Karpas-422 (cell line): Measurements from ENCODE around the gene CCR3. TPM values are rescaled to one million over a fixed set of nuclear protein-coding genes. Genes with fewer than 3 reads are reported as not detected.

ENCODE experiments used
- DNase-seq: peaks from one replicate; pipeline ENCODE4 v3.0.0-alpha.2; 2015
- H2AFZ ChIP-seq: fragments of 200-600 bp; sonication (generic); 2 replicates; pipeline ENCODE4 v1.6.1; 2014; ENCODE audit warnings: antibody characterized with exemption, low read length, mixed read lengths
- H3K27ac ChIP-seq: fragments of 200-600 bp; sonication (generic); 2 replicates; pipeline ENCODE4 v1.5.1; 2014; ENCODE audit warnings: mild to moderate bottlenecking, low read length, moderate library complexity
- H3K27me3 ChIP-seq: fragments of 200-600 bp; sonication (generic); 2 replicates; pipeline ENCODE4 v1.6.1; 2014; ENCODE audit warnings: low read length, mixed read lengths
- H3K36me3 ChIP-seq: fragments of 200-600 bp; sonication (generic); 2 replicates; pipeline ENCODE4 v1.6.1; 2014; ENCODE audit warnings: low read length, mixed read lengths; ENCODE audit not compliant: insufficient read depth
- H3K4me1 ChIP-seq: fragments of 200-600 bp; sonication (generic); 2 replicates; pipeline ENCODE4 v1.6.1; 2014; ENCODE audit warnings: mild to moderate bottlenecking, low read length, mixed read lengths
- H3K4me2 ChIP-seq: fragments of 200-600 bp; sonication (generic); 2 replicates; pipeline ENCODE4 v1.6.1; 2014; ENCODE audit warnings: low read length, low read depth, mild to moderate bottlenecking; ENCODE audit not compliant: poor library complexity, severe bottlenecking
- H3K4me3 ChIP-seq: fragments of 200-600 bp; sonication (generic); 2 replicates; pipeline ENCODE4 v1.5.1; 2014; ENCODE audit warnings: mild to moderate bottlenecking, antibody characterized with exemption, low read length, mixed read lengths
- H3K79me2 ChIP-seq: fragments of 200-600 bp; sonication (generic); 2 replicates; pipeline ENCODE4 v1.6.1; 2014; ENCODE audit warnings: mild to moderate bottlenecking, low read length, mixed read lengths
- H3K9ac ChIP-seq: fragments of 200-600 bp; sonication (generic); 2 replicates; pipeline ENCODE4 v1.6.0; 2014; ENCODE audit warnings: low read length
- H3K9me2 ChIP-seq: fragments of 200-600 bp; sonication (generic), shearing (Covaris generic); replicated peaks from 2 replicates; pipeline ENCODE4 v1.6.0; 2014; ENCODE audit warnings: mild to moderate bottlenecking, low read length, moderate library complexity; ENCODE audit not compliant: insufficient read depth
- H3K9me3 ChIP-seq: fragments of 300-700, 200-600 bp; sonication (generic); 2 replicates; pipeline ENCODE4 v1.6.1; 2014; ENCODE audit warnings: low read length, mixed read lengths
- H4K20me1 ChIP-seq: fragments of 200-600 bp; sonication (generic); 2 replicates; pipeline ENCODE4 v1.6.1; 2014; ENCODE audit warnings: mild to moderate bottlenecking, antibody characterized with exemption, low read length, low read depth; ENCODE audit not compliant: insufficient read depth
- total RNA-seq: library from RNA; depleted of rRNA; stranded (reverse); fragments of >200 nt; shearing (Covaris generic); gene quantifications from 2 replicates; pipeline ENCODE4 v1.2.3, GENCODE V29; 2014; ENCODE audit warnings: low replicate concordance

The CCR3 gene
- total RNA-seq, 1 experiment from 2014 or later = not detected

DNA sequence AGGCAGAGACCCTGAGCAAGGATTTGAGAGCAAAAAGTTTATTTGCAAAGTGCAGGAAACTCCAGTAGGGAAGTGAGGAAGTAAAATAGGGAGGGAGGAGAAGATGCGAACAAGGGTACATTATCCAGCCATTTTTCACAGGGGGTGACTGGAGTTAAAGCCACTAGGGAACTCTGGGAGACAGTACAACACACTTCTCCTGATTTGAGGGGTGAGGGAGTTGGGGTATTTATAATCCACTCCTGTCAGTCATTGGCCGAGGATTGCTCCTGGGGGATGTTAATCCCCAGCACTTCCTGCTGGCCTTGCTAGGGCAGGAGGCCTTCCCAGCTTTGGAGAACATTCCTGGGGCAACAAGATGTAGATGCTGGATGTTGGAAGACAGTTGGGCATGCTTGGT, 28.2 kb downstream of the CCR3 start:
- no peaks in the 10 kb centered on the region for H3K4me1 ChIP-seq
- no peaks in the 10 kb centered on the region for H3K36me3 ChIP-seq
- H4K20me1 ChIP-seq = no peaks in the 10 kb centered on the region
- no peak overlapping the region for H3K4me3 ChIP-seq
- H3K27ac ChIP-seq = no peak overlapping the region
- H3K9me3 ChIP-seq = no peaks in the 10 kb centered on the region
- H3K9me2 ChIP-seq = no peaks in the 10 kb centered on the region
- H3K79me2 ChIP-seq = no peaks in the 10 kb centered on the region
- no peak for DNase-seq
- H3K27me3 ChIP-seq = no peaks in the 10 kb centered on the region
- H2AFZ ChIP-seq = no peak overlapping the region
- no peak overlapping the region for H3K9ac ChIP-seq
- H3K4me2 ChIP-seq = no peak overlapping the region

DNA sequence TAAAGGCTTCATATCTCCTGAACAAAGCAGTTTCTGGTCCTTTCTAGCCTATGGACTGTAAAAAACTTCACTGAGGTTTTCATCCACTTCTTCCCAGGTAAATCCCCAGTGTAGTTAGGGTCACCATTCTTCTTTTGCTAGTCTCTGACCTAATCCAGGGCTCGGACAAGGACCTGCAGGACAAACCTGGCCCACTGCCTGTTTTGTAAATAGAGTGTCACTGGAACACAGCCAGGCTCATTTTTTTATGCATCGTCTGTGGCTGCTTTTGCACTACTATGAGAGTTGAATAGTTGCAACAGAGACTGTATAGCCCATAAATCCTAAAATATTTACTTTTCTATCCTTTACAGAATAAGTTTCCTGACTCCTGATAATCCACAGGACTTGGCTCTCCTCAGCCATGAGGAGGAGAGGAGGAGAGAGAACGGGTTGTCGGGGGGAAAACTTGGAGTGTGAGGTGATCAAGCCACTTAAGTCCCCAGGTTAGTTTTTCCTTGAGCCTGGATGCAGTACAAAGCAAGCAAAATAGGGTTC, 29.0 kb downstream of the CCR3 start:
- H3K4me1 ChIP-seq = no peaks in the 10 kb centered on the region
- no peaks in the 10 kb centered on the region for H3K9me2 ChIP-seq
- no peaks in the 10 kb centered on the region for H3K36me3 ChIP-seq
- no peak for DNase-seq
- no peaks in the 10 kb centered on the region for H3K27me3 ChIP-seq
- no peak overlapping the region for H3K9ac ChIP-seq
- H2AFZ ChIP-seq = no peak overlapping the region
- H3K4me3 ChIP-seq = no peak overlapping the region
- H4K20me1 ChIP-seq = no peaks in the 10 kb centered on the region
- no peaks in the 10 kb centered on the region for H3K79me2 ChIP-seq
- no peaks in the 10 kb centered on the region for H3K9me3 ChIP-seq
- H3K27ac ChIP-seq = no peak overlapping the region
- H3K4me2 ChIP-seq = no peak overlapping the region

DNA sequence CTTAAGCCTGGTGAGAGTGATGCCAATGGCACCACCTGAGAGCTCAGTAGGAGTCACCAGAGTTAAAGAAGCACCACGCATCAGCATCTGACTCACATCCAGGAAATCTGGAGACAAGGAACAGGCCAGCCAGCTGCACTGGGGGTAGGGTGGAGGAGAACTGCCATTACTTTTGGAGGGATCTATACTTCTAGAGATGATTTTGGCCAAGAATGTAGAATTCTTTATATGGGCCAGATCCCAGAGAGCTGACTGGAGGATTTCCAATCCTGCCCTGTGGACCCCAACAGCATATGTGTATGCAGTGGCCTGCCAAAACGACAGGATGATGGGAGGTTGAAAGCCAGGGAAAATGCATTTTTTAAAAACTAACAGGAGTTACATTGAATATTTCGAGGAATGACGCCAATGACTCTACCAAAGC, 29.8 kb downstream of the CCR3 start:
- no peak overlapping the region for H3K9ac ChIP-seq
- DNase-seq = no peak
- no peak overlapping the region for H2AFZ ChIP-seq
- no peak overlapping the region for H3K4me3 ChIP-seq
- H3K4me2 ChIP-seq = no peak overlapping the region
- H3K27me3 ChIP-seq = no peaks in the 10 kb centered on the region
- H3K79me2 ChIP-seq = no peaks in the 10 kb centered on the region
- no peaks in the 10 kb centered on the region for H3K36me3 ChIP-seq
- H4K20me1 ChIP-seq = no peaks in the 10 kb centered on the region
- H3K9me2 ChIP-seq = no peaks in the 10 kb centered on the region
- no peak overlapping the region for H3K27ac ChIP-seq
- H3K9me3 ChIP-seq = no peaks in the 10 kb centered on the region
- no peaks in the 10 kb centered on the region for H3K4me1 ChIP-seq

DNA sequence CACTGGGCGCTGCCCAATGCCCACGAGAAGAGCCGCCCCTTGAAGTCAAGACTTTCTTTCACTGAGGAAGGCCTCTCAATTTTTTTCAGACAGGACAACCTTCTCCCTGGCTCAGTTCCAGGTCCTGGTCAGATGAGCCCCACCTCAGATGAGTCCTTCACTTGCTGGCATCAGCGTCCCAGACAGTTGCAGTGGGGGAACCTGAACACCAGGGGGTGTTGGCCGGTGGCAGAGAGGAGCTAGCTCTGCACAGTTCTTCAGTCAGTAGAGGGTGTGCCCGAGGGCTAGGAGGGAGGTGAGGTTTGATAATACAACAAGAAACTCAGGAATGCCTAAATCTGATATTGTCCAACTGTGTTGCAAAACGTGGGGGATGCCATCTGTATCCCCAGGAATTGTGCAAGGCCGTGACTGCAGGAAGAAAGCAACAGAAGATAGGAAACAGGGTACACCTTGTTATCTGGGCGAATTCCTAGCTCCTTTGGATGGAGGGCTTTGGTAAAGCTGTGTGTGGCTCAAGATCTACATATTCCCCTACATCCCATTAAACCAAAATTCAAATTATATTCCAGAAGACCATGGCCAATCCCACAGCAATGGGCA, 34.3 kb downstream of the CCR3 start:
- no peak overlapping the region for H2AFZ ChIP-seq
- no peak overlapping the region for H3K9ac ChIP-seq
- H3K9me2 ChIP-seq = no peaks in the 10 kb centered on the region
- no peak overlapping the region for H3K4me3 ChIP-seq
- H3K27ac ChIP-seq = no peak overlapping the region
- no peaks in the 10 kb centered on the region; the same call in 1 of the 2 replicates for H3K27me3 ChIP-seq
- no peaks in the 10 kb centered on the region for H3K4me1 ChIP-seq
- no peaks in the 10 kb centered on the region for H3K36me3 ChIP-seq
- no peaks in the 10 kb centered on the region for H3K9me3 ChIP-seq
- no peaks in the 10 kb centered on the region for H3K79me2 ChIP-seq
- H3K4me2 ChIP-seq = no peak overlapping the region
- H4K20me1 ChIP-seq = no peaks in the 10 kb centered on the region
- DNase-seq = peak; percentile 87

DNA sequence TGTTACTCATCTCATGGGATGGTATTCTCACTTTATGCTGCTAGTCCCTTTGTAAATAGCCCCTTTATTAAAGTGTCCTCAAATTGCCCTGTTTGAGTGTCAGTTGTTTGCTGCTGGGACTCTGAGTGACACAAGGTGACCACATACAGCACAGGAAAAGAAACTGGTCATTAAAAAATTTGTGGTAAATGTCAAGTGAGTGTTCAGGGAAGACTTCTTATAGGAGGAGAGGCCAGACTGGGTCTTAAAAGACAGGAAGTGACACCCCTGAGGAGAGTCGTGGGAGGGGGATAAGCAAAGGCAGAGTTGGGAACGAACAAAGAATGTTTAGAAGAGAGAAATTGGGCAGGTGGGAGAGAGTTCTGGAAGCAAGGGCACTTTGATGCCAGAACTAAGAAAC, 35.2 kb downstream of the CCR3 start:
- Histone ChIP-seq H3K9me2 (no peaks in the 10 kb centered on the region), H3K4me1 (no peaks in the 10 kb centered on the region), H2AFZ (no peak overlapping the region), H4K20me1 (no peaks in the 10 kb centered on the region), H3K27ac (no peak overlapping the region), H3K36me3 (no peaks in the 10 kb centered on the region), H3K27me3 (no peaks in the 10 kb centered on the region; the same call in 1 of the 2 replicates), H3K9me3 (no peaks in the 10 kb centered on the region), H3K4me2 (no peak overlapping the region), H3K4me3 (no peak overlapping the region), H3K79me2 (no peaks in the 10 kb centered on the region), H3K9ac (no peak overlapping the region)
- no peak for DNase-seq

DNA sequence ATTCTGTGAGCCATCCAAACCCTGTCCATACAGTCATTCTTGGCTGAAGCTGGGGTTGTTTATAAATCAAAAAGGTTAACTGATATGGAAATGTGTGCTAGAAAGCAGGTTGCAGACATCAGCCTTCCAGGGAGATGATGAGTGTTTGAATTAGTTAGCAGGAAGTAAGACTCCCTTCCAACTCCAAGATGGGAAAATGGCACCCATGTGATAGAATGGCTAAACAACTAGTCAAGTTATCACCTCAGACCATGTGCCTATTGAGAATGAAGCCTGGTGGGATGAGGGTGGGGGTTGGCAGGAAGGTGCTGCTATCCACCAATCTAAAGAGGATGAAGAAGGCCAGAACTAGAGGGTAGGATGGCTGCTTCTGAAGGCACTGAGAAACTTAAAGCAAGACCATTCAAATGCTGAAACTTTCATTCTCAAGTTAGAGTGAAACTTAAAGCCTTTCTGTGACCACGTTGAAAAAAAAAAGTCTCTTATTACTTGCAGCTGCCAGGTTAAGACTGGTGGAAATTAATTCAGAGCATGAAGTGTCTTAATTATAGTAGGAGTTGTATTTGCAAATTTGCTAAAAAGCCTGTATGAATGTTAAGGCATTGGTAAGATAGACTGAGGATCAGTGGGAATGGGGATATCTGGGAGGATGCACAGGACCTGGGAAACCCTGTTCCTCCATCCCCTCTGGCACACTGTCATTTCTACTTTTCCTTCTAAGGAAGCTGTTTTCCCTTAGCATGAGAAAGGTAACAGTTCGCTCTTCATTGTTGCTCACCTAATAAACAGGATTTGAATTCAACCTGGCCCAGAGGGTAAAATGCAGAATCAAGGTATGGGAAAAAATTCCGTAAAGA, 36.8 kb downstream of the CCR3 start:
- H4K20me1 ChIP-seq = no peaks in the 10 kb centered on the region
- H3K27ac ChIP-seq = no peak overlapping the region
- H3K4me1 ChIP-seq = no peaks in the 10 kb centered on the region
- H3K36me3 ChIP-seq = no peaks in the 10 kb centered on the region
- no peak overlapping the region for H2AFZ ChIP-seq
- DNase-seq = no peak
- H3K27me3 ChIP-seq = no peaks in the 10 kb centered on the region; the same call in 1 of the 2 replicates
- H3K9me3 ChIP-seq = no peaks in the 10 kb centered on the region
- H3K79me2 ChIP-seq = no peaks in the 10 kb centered on the region
- no peaks in the 10 kb centered on the region for H3K9me2 ChIP-seq
- no peak overlapping the region for H3K9ac ChIP-seq
- H3K4me3 ChIP-seq = no peak overlapping the region
- H3K4me2 ChIP-seq = no peak overlapping the region

DNA sequence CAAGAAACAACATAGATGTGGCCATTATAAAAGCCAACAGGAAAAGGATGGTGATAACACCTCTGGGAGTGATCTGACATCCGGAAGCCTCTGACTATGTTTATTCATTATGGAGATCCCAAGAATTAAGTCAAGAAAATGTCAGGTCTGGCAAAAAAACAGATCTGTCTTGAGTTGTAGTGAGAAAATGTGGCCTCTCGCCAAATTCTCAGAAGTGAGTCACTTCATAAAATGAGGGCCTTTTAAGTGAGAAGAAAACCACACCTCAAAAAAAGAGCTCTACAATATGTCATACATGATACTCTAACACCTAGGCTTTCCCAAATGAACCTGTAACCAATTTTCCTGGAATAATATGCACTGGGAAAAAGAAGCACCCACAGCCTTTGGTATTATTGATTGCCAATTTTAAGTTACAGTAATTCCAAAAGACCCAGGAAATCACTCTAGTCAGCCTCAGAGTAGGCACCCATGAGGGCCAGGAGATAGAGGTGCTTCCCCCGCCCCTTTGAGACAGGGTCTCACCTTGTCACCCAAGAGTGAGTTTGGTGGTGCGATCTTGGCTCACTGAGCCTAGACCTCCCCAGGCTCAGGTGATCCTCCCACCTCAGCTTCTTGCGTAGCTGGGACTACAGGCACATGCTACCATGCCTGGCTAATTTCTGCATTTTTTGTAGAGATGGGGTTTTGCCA, 38.0 kb downstream of the CCR3 start:
- Histone ChIP-seq H4K20me1 (no peaks in the 10 kb centered on the region), H3K4me3 (no peak overlapping the region), H3K79me2 (no peaks in the 10 kb centered on the region), H3K9me3 (no peaks in the 10 kb centered on the region), H3K27ac (no peak overlapping the region), H3K4me1 (no peaks in the 10 kb centered on the region), H2AFZ (no peak overlapping the region), H3K27me3 (no peaks in the 10 kb centered on the region; the same call in 1 of the 2 replicates), H3K9ac (no peak overlapping the region), H3K9me2 (no peaks in the 10 kb centered on the region), H3K4me2 (no peak overlapping the region), H3K36me3 (no peaks in the 10 kb centered on the region)
- no peak for DNase-seq

DNA sequence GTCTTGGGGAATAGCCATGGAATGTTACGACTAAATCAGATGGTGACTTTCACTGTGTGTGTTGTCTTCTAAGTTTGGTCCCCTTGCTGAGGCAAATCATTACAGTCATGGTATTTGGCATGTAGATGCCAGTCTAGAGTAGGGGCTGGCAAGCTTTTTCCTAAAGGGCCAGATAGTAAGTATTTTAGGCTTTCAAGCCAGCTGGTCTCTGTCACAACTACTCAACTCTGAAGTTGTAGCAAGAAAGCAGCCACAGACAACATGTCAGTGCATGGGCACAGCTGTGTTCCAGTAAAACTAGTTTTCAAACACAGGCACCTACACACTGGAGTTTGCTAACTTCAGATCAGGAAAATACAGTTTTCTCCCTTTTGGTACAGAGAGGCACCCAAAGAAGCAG, 39.3 kb downstream of the CCR3 start:
- H3K4me1 ChIP-seq = no peaks in the 10 kb centered on the region

More for the DNA sequence above, 39.3 kb downstream of the CCR3 start:
- Histone ChIP-seq H3K36me3 (no peaks in the 10 kb centered on the region), H3K9me2 (no peaks in the 10 kb centered on the region), H3K9me3 (no peaks in the 10 kb centered on the region), H3K4me2 (no peak overlapping the region), H3K27me3 (no peaks in the 10 kb centered on the region; the same call in 1 of the 2 replicates), H3K79me2 (no peaks in the 10 kb centered on the region), H3K4me3 (no peak overlapping the region), H2AFZ (no peak overlapping the region), H4K20me1 (no peaks in the 10 kb centered on the region), H3K9ac (no peak overlapping the region), H3K27ac (no peak overlapping the region)
- no peak for DNase-seq
